ENCODE measurements around the gene SMNDC1. TPM values are rescaled to one million over a fixed set of nuclear protein-coding genes. Genes with fewer than 3 reads are reported as not detected.

The SMNDC1 gene
- total RNA-seq, 2 donors from 2014 or later, result 7.5 to 7.6 TPM

DNA sequence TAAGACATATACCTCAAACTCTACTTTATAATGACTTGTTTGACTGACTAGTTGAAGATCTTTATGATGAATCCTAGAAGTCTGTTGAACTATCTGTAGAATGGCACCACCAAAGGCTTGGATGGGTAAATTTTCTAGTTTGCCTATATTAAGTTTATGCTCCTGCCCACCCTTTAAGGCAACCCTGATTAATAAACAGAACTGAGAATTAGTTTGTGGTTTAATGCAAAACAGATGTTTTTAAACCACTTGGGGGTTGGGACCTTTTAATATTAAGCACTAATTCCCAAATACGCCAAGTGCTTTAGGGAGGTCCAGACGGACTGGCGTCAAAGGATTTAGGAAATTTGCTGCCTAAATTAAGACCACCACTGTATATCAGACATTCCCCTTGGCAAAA lies 20.5 kb downstream of the SMNDC1 start:
- DNase-seq (no peak), ATAC-seq (no peak)
- Histone ChIP-seq H3K27me3 (no peaks in the 10 kb centered on the region), H3K4me3 (no peak overlapping the region), H3K4me1 (peaks cover 1% of the 10 kb centered on the region), H3K9me3 (no peaks in the 10 kb centered on the region), H3K36me3 (replicated peaks in 1 of 2; ENCODE audit: insufficient read depth in 1 of 2, low read depth in 2 of 2) (peaks cover 0 to 2% of the 10 kb centered on the region in 2 donors), H3K27ac (no peak overlapping the region)
- intact Hi-C loops (cut with DNase I), result no loop called here
- TF ChIP-seq, protein P1, sequence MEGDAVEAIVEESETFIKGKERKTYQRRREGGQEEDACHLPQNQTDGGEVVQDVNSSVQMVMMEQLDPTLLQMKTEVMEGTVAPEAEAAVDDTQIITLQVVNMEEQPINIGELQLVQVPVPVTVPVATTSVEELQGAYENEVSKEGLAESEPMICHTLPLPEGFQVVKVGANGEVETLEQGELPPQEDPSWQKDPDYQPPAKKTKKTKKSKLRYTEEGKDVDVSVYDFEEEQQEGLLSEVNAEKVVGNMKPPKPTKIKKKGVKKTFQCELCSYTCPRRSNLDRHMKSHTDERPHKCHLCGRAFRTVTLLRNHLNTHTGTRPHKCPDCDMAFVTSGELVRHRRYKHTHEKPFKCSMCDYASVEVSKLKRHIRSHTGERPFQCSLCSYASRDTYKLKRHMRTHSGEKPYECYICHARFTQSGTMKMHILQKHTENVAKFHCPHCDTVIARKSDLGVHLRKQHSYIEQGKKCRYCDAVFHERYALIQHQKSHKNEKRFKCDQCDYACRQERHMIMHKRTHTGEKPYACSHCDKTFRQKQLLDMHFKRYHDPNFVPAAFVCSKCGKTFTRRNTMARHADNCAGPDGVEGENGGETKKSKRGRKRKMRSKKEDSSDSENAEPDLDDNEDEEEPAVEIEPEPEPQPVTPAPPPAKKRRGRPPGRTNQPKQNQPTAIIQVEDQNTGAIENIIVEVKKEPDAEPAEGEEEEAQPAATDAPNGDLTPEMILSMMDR (IDR thresholded peaks at IDR 0.05), result no peak
- no peak for TF ChIP-seq POLR2A (IDR thresholded peaks at IDR 0.05)
- WGBS, 2 donors, result 97% methylated on average over 3 of the region's 3 CpGs

DNA sequence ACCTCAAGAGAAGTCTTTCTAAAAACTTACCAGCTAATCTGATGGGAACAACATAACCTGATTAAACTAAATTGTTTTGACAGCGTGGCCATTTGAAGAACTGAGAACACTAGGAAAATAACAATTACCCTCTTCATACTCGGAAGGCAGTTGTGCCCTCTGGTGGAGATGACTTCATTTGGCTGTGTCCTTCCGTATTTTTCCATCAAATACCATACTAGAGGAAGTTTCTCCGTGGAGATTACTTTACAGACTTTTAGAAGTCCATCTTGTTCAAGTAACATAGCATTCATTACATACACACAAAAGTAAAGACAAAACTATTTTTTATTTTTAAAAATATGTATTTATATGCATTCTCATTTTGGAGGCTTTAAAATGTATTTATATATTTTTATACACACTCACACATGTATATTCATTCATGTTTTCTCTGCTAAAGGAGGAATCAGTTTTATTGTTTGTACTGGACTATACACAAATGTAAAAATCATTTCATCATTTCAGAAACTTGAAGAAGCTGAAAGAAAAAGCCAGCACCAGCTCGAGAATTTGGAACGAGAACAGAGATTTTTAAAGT lies 25.2 kb downstream of the SMNDC1 start:
- intact Hi-C loops (cut with DNase I), result loop anchor here (5.0 to 10.0 kb wide), 2 partner anchors 55 to 142 kb away; no protein-coding TSS in a partner anchor
- Histone ChIP-seq H3K27ac (peak overlapping the region in 2 of 4 donors; percentile 5 to 45), H3K4me1 (peaks cover 13% of the 10 kb centered on the region), H3K4me3 (no peak overlapping the region), H3K27me3 (no peaks in the 10 kb centered on the region), H3K9me3 (no peaks in the 10 kb centered on the region), H3K36me3 (replicated peaks in 1 of 2; ENCODE audit: insufficient read depth in 1 of 2, low read depth in 2 of 2) (no peaks in the 10 kb centered on the region)
- ATAC-seq (peak; percentile 84), DNase-seq (peak; percentile 60 to 78 (median 72))
- 29 to 31% methylated on average over 6 of the region's 6 CpGs for WGBS, 2 donors
- TF ChIP-seq, protein P1 (IDR thresholded peaks at IDR 0.05), result peak; percentile 62 to 92 (median 86)
- TF ChIP-seq POLR2A (IDR thresholded peaks at IDR 0.05), result no peak

DNA sequence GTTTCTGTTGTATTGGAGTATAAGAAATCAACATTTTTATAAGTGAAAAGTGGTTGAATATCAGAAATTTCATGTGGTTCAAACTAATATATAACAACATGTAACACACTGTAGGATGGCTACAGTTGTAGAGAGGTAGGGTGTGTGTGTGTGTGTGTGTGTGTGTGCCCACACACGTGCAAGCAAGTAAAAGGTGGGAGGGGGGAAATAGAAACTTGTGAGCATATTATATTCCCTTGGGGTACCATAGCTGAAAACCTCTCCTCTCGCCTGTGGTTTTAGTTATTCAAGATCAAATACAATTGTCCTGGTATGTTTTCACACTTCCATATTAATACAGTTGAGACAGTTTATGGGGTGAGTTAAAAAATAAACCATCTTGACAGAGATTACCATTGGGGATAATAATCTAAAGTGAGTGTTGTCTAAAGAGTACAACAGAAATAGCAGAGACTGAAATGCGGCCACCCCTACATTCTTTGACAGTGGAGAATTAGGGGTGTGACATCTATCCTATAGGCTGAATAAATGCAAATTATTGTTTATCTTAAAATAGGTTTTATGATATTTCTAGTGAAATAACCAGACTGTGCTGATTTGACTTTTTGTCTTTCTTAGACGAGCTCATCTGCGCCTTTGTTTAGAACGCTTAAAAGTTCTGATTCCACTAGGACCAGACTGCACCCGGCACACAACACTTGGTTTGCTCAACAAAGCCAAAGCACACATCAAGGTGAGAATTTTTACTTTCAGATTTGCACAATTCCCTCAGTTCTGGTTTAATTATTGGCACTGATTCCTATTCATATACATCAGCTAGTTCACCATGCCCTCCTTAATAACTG lies 25.9 kb downstream of the SMNDC1 start:
- intact Hi-C loops (cut with DNase I), result loop anchor here (5.0 to 10.0 kb wide), 2 partner anchors 54 to 141 kb away; no protein-coding TSS in a partner anchor
- WGBS, 2 donors, result 56 to 61% methylated on average over 7 of the region's 7 CpGs
- no peaks in the 10 kb centered on the region for H3K36me3 ChIP-seq (replicated peaks in 1 of 2; ENCODE audit: insufficient read depth in 1 of 2, low read depth in 2 of 2)
- no peaks in the 10 kb centered on the region for H3K27me3 ChIP-seq
- ATAC-seq (no peak), DNase-seq (peak in 1 of 4 donors; percentile 12)
- no peak for TF ChIP-seq POLR2A (IDR thresholded peaks at IDR 0.05)
- TF ChIP-seq, protein P1 (IDR thresholded peaks at IDR 0.05), result no peak
- no peak overlapping the region for H3K4me3 ChIP-seq
- H3K27ac ChIP-seq, result peak overlapping the region in 2 of 4 donors; percentile 5 to 45
- H3K4me1 ChIP-seq, result peaks cover 20% of the 10 kb centered on the region
- H3K9me3 ChIP-seq, result no peaks in the 10 kb centered on the region

DNA sequence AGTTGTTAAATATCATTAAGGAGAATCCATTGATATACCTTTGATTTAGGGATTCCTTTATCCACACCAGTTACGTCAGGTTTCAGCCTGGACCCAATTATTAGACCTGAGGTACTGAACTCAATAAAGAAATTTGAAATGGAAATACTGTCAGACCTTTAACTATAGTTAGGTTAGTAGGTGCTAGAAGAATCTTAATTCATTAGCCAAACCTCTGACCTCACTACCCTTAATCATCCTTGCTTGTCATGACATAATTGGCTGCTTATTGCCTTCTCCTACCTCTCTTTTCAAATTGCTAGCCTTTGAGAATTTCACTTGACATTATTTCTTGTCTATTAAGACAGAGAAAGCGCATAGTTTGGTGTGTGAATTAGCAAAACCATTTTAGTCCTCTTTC lies 27.1 kb downstream of the SMNDC1 start:
- 87 to 90% methylated on average over 2 of the region's 2 CpGs for WGBS, 2 donors
- H3K9me3 ChIP-seq, result no peaks in the 10 kb centered on the region
- peaks cover 26% of the 10 kb centered on the region for H3K4me1 ChIP-seq
- ATAC-seq, result no peak
- H3K4me3 ChIP-seq, result no peak overlapping the region
- no peaks in the 10 kb centered on the region for H3K36me3 ChIP-seq (replicated peaks in 1 of 2; ENCODE audit: insufficient read depth in 1 of 2, low read depth in 2 of 2)
- intact Hi-C loops (cut with DNase I), result loop anchor here (5.0 to 10.0 kb wide), 2 partner anchors 53 to 140 kb away; no protein-coding TSS in a partner anchor
- H3K27me3 ChIP-seq, result no peaks in the 10 kb centered on the region
- no peak overlapping the region for H3K27ac ChIP-seq
- no peak for DNase-seq
- TF ChIP-seq, protein P1 (IDR thresholded peaks at IDR 0.05), result no peak
- no peak for TF ChIP-seq POLR2A (IDR thresholded peaks at IDR 0.05)
